Measurements from ENCODE around the gene FGGY. TPM values are rescaled to one million over a fixed set of nuclear protein-coding genes. Genes with fewer than 3 reads are reported as not detected.

Gene FGGY
- total and polyA plus RNA-seq, 2 donors (not counting 1 experiment from before 2014, with no cell fraction given), result 6.1 to 38.5 TPM

GRCh38 chr1:59512702-59513101, 215.8 kb downstream of the FGGY start:
- Histone ChIP-seq H3K4me1 (ENCODE audit: control insufficient read depth in 2 of 2, insufficient read depth in 2 of 2, low read length in 2 of 2) (no peaks in the 10 kb centered on the region), H3K36me3 (replicated peaks in 1 of 2; ENCODE audit: control extremely low read depth in 1 of 2, control insufficient read depth in 1 of 2, extremely low read depth in 1 of 2, insufficient read depth in 2 of 2, low read length in 1 of 2) (peaks cover 1 to 6% of the 10 kb centered on the region in 2 experiments), H3K27ac (ENCODE audit: low read length in 2 of 2) (no peak overlapping the region), H3K9ac (ENCODE audit: low read length) (no peak overlapping the region), H3K27me3 (replicated peaks in 1 of 4; ENCODE audit: control extremely low read depth in 1 of 4, control insufficient read depth in 3 of 4, insufficient read depth in 4 of 4, low read length in 3 of 4) (no peaks in the 10 kb centered on the region), H3K9me3 (ENCODE audit: control extremely low read depth in 1 of 3, control insufficient read depth in 2 of 3, insufficient read depth in 1 of 3, low read length in 2 of 3) (no peaks in the 10 kb centered on the region), H3K4me2 (replicated peaks; ENCODE audit: low read depth, low read length, poor library complexity, severe bottlenecking) (no peak overlapping the region), H4K20me1 (ENCODE audit: control insufficient read depth, insufficient read depth, low read length, poor library complexity, severe bottlenecking) (no peaks in the 10 kb centered on the region), H3K79me2 (ENCODE audit: control insufficient read depth, insufficient read depth, low read length) (no peaks in the 10 kb centered on the region), H2AFZ (ENCODE audit: insufficient read depth, low read depth, low read length, poor library complexity, severe bottlenecking) (no peak overlapping the region), H3K4me3 (ENCODE audit: control extremely low read depth in 1 of 5, extremely low read depth in 1 of 5, insufficient read depth in 1 of 5, low read depth in 2 of 5, low read length in 4 of 5) (no peak overlapping the region)
- DNase-seq (no peak), ATAC-seq (ENCODE audit: low read depth) (no peak)
- 67% methylated on average over 1 of the region's 1 CpG for WGBS (ENCODE audit: insufficient coverage)
- H3K27me3 Mint-ChIP-seq, result no peaks in the 10 kb centered on the region
- H3K4me3 Mint-ChIP-seq, result no peak overlapping the region
- intact Hi-C loops (cut with micrococcal nuclease), result no loop called here
- no peaks in the 10 kb centered on the region for H3K9me3 Mint-ChIP-seq (ENCODE audit: insufficient read depth)
- ChIA-PET CTCF (no interaction called here), POLR2A (no interaction called here)
- TF ChIP-seq CTCF (IDR thresholded peaks at IDR 0.05), result no peak
- TF ChIP-seq EZH2 (IDR thresholded peaks at IDR 0.05; ENCODE audit: borderline replicate concordance, insufficient read depth, low read depth, low read length, poor library complexity, severe bottlenecking), result no peak
- no peak overlapping the region for H3K27ac Mint-ChIP-seq
- peaks cover 4% of the 10 kb centered on the region for H3K4me1 Mint-ChIP-seq

- H3K79me2 ChIP-seq (ENCODE audit: control insufficient read depth, insufficient read depth, low read length), result no peaks in the 10 kb centered on the region
- H3K9me3 Mint-ChIP-seq (ENCODE audit: insufficient read depth), result no peaks in the 10 kb centered on the region
- H3K9me3 ChIP-seq (ENCODE audit: control extremely low read depth in 1 of 3, control insufficient read depth in 2 of 3, insufficient read depth in 1 of 3, low read length in 2 of 3), result no peaks in the 10 kb centered on the region
- no peaks in the 10 kb centered on the region for H3K4me1 Mint-ChIP-seq
- H3K9ac ChIP-seq (ENCODE audit: low read length), result no peak overlapping the region
- H3K4me3 Mint-ChIP-seq, result no peak overlapping the region
- no peak for DNase-seq
- ChIA-PET POLR2A (no interaction called here), CTCF (no interaction called here)
- ATAC-seq (ENCODE audit: low read depth), result no peak
- H3K36me3 ChIP-seq (replicated peaks in 1 of 2; ENCODE audit: control extremely low read depth in 1 of 2, control insufficient read depth in 1 of 2, extremely low read depth in 1 of 2, insufficient read depth in 2 of 2, low read length in 1 of 2), result peaks cover 1 to 6% of the 10 kb centered on the region in 2 experiments
- no peaks in the 10 kb centered on the region for H3K27me3 ChIP-seq (replicated peaks in 1 of 4; ENCODE audit: control extremely low read depth in 1 of 4, control insufficient read depth in 3 of 4, insufficient read depth in 4 of 4, low read length in 3 of 4)
- no peak overlapping the region for H3K27ac Mint-ChIP-seq
- H2AFZ ChIP-seq (ENCODE audit: insufficient read depth, low read depth, low read length, poor library complexity, severe bottlenecking), result no peak overlapping the region
- intact Hi-C loops (cut with micrococcal nuclease), result no loop called here
- H3K27me3 Mint-ChIP-seq, result no peaks in the 10 kb centered on the region
- no peak for TF ChIP-seq EZH2 (IDR thresholded peaks at IDR 0.05; ENCODE audit: borderline replicate concordance, insufficient read depth, low read depth, low read length, poor library complexity, severe bottlenecking)
- TF ChIP-seq CTCF (IDR thresholded peaks at IDR 0.05), result no peak
- H3K4me2 ChIP-seq (replicated peaks; ENCODE audit: low read depth, low read length, poor library complexity, severe bottlenecking), result no peak overlapping the region
- no peaks in the 10 kb centered on the region for H3K4me1 ChIP-seq (ENCODE audit: control insufficient read depth in 2 of 2, insufficient read depth in 2 of 2, low read length in 2 of 2)
- 98% methylated on average over 7 of the region's 11 CpGs for WGBS (ENCODE audit: insufficient coverage)
- no peaks in the 10 kb centered on the region for H4K20me1 ChIP-seq (ENCODE audit: control insufficient read depth, insufficient read depth, low read length, poor library complexity, severe bottlenecking)
- H3K27ac ChIP-seq (ENCODE audit: low read length in 2 of 2), result no peak overlapping the region
- no peak overlapping the region for H3K4me3 ChIP-seq (ENCODE audit: control extremely low read depth in 1 of 5, extremely low read depth in 1 of 5, insufficient read depth in 1 of 5, low read depth in 2 of 5, low read length in 4 of 5)
These were observed 217.4 kb downstream of the FGGY start for GRCh38 chr1:59514061-59514909.
